ENCODE results near the gene TRPM3. TPM values are rescaled to one million over a fixed set of nuclear protein-coding genes. Genes with fewer than 3 reads are reported as not detected.

TRPM3 gene
- total and polyA plus RNA-seq, 2 of the 8 experiments (the other 6 are each of a cell fraction or from before 2014, with no cell fraction given), result 2.4 to 10.9 TPM

DNA sequence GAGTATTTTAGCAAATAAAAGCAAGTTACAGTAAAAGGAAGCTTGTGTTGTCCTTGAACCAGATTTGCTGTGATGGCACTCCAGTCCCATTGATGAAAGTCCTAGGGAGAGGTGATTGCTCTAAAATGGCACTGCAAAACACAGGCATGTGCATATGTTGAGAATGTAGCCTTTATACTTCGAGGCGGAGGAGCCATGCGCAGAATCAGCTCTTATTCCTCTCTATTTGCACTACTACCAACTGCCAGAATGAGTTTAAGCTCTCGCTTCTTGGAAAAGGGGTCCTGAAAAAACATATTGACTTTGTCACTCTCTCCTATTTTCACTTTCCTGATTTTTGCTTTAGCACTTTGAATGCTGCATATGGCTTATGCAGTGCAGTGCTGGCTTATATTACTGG is 429.0 kb downstream of the TRPM3 start:
- no peak overlapping the region for H4K91ac ChIP-seq (replicated peaks; ENCODE audit: insufficient read length, low read length)
- POLR2A ChIA-PET (ENCODE audit: partially characterized antibody), result no interaction called here
- DNase-seq (ENCODE audit: low read depth in 1 of 2, low spot score in 2 of 2) (no peak), FAIRE-seq (no peak)
- no peaks in the 10 kb centered on the region for H3K36me3 ChIP-seq (ENCODE audit: control insufficient read depth in 2 of 4, insufficient read depth in 4 of 4, low read length in 3 of 4)
- H2BK15ac ChIP-seq (ENCODE audit: low read length), result no peak overlapping the region
- no peak overlapping the region for H3K9ac ChIP-seq (replicated peaks in 1 of 4; ENCODE audit: extremely low read depth in 1 of 4, low read depth in 3 of 4, low read length in 3 of 4)
- H4K20me1 ChIP-seq (replicated peaks in 1 of 2; ENCODE audit: control insufficient read depth in 1 of 2, insufficient read depth in 2 of 2, low read length in 2 of 2), result no peaks in the 10 kb centered on the region
- H2AK5ac ChIP-seq (ENCODE audit: low read depth, low read length), result no peak overlapping the region
- WGBS, 2 experiments (ENCODE audit: extremely low coverage in 1 of 2, insufficient coverage in 1 of 2, insufficient read length in 1 of 2, insufficient replicate concordance in 2 of 2, low coverage in 1 of 2, low lambda C conversion rate in 2 of 2, missing lambda C conversion rate in 1 of 2), result 98% methylated on average over 4 of the region's 4 CpGs; no CpG with 5 or more reads in 1 of the 2 experiments
- H3K23me2 ChIP-seq (ENCODE audit: low read depth, low read length), result no peaks in the 10 kb centered on the region
- no peak overlapping the region for H4K5ac ChIP-seq (ENCODE audit: insufficient read length, low read depth, low read length)
- no peaks in the 10 kb centered on the region for H3K9me3 ChIP-seq (ENCODE audit: insufficient read depth in 2 of 2, low read depth in 1 of 2, low read length in 1 of 2)
- H3K18ac ChIP-seq (ENCODE audit: extremely low read depth, low read length), result no peak overlapping the region
- H3K79me1 ChIP-seq (ENCODE audit: low read depth, low read length), result no peaks in the 10 kb centered on the region
- no peak overlapping the region for H2BK20ac ChIP-seq (ENCODE audit: low read length)
- H3K27ac ChIP-seq (ENCODE audit: low read depth, low read length), result no peak overlapping the region
- H3K4me2 ChIP-seq (ENCODE audit: insufficient read depth in 1 of 2, low read depth in 2 of 2, low read length in 2 of 2), result no peak overlapping the region
- H2BK5ac ChIP-seq (ENCODE audit: low read depth, low read length), result no peak overlapping the region
- no peak overlapping the region for H3K23ac ChIP-seq (ENCODE audit: insufficient read length)
- H3K14ac ChIP-seq (ENCODE audit: insufficient read length), result no peak overlapping the region
- no peaks in the 10 kb centered on the region for H3K27me3 ChIP-seq (replicated peaks in 1 of 4; ENCODE audit: control insufficient read depth in 3 of 4, extremely low read depth in 1 of 4, insufficient read depth in 3 of 4, low read length in 3 of 4)
- TF ChIP-seq BRCA1 (IDR thresholded peaks at IDR 0.05; ENCODE audit: low read depth, low read length) (no peak), NANOG (IDR thresholded peaks at IDR 0.05; ENCODE audit: insufficient read depth, low read depth, low read length, poor library complexity, severe bottlenecking) (no peak), USF2 (IDR thresholded peaks at IDR 0.05; ENCODE audit: low read length) (no peak)
- no peaks in the 10 kb centered on the region for H3K79me2 ChIP-seq (ENCODE audit: control insufficient read depth in 1 of 2, insufficient read depth in 2 of 2, low read length in 2 of 2)
- no peak overlapping the region for H3K4ac ChIP-seq (replicated peaks; ENCODE audit: insufficient read length, low read depth, low read length)
- no peak overlapping the region for H2BK12ac ChIP-seq (ENCODE audit: low read depth, low read length)
- H2BK120ac ChIP-seq (replicated peaks; ENCODE audit: low read depth, low read length), result no peak overlapping the region
- H3K4me1 ChIP-seq (replicated peaks in 1 of 4; ENCODE audit: control insufficient read depth in 3 of 4, insufficient read depth in 4 of 4, low read length in 3 of 4), result peaks cover 0 to 4% (median 0%) of the 10 kb centered on the region in 4 experiments; a peak in 1 of 7 replicates
- H3K56ac ChIP-seq (replicated peaks; ENCODE audit: insufficient read length, low read depth, low read length), result no peak overlapping the region
- no peak overlapping the region for H4K8ac ChIP-seq (ENCODE audit: extremely low read depth, insufficient read depth, low read length)
- H2AFZ ChIP-seq (ENCODE audit: low read length), result no peak overlapping the region
- H3K4me3 ChIP-seq (ENCODE audit: extremely low read depth in 1 of 4, insufficient read depth in 2 of 4, low read depth in 3 of 4, low read length in 4 of 4), result no peak overlapping the region
- CTCF ChIA-PET (ENCODE audit: partially characterized antibody), result no interaction called here

All from H1 (cell line).